K562 (cell line): ENCODE data around the gene MEIS2. TPM values are rescaled to one million over a fixed set of nuclear protein-coding genes. Genes with fewer than 3 reads are reported as not detected.

Experiments used
- ATAC-seq: fragments of 200-7000 bp; cut with Tn5 transposase; 3 replicates; pipeline ENCODE4 v1.9.1; 2020; ENCODE audit warnings: moderate library complexity
- BruUV-seq: library from RNA; stranded (reverse); fragments of 400-500 nt; replicated peaks from 2 replicates; lab custom pipeline; 2021; lab: Mats Ljungman, UMichigan
- CTCF ChIA-PET: fragments of 300-600 bp; formaldehyde crosslinking; extraction: SDS; loops from one replicate; lab custom pipeline; 2021; ENCODE audit warnings: low intra/inter-chr PET ratio; lab: Yijun Ruan, JAX
- POLR2A ChIA-PET: fragments of 300-600, 350-650 bp; sonication (Branson Sonifier 250); formaldehyde crosslinking; extraction: SDS; loops from one replicate; lab custom pipeline; 2021; ENCODE audit warnings: antibody characterized with exemption, inconsistent platforms; lab: Yijun Ruan, JAX
- DNase-seq, 4 experiments: peaks; one replicate each; pipeline versions ENCODE4 v3.0.0 to v3.0.0-alpha.2; 2011 to 2018; ENCODE audit warnings: low spot score in 3 of 4, mixed read lengths in 3 of 4; ENCODE audit errors: extremely low read depth in 1 of 4
- FAIRE-seq: peaks from 2 replicates; lab custom pipeline; 2011; peaks lifted over from hg19 to GRCh38; lab: Jason Lieb, UNC
- H2AFZ ChIP-seq: 2 replicates; pipeline ENCODE4 v1.6.0; 2011; ENCODE audit warnings: low read depth, low read length, control low read depth, inconsistent platforms
- H3K27ac ChIP-seq: fragments of 200-600 bp; 3 replicates; pipeline ENCODE4 v1.8.0; 2011; ENCODE audit warnings: low read depth, mild to moderate bottlenecking, control low read depth, inconsistent platforms, low read length, moderate library complexity, mixed read lengths; ENCODE audit errors: extremely low read depth
- H3K27me3 ChIP-seq, 2 experiments: fragments of 300-600 bp in 1 of 2; 2 replicates in 1 of 2; 3 replicates in 1 of 2; pipeline versions ENCODE4 v1.6.0 to v1.8.0; 2011; ENCODE audit warnings: inconsistent platforms in 2 of 2, low read length in 2 of 2, mild to moderate bottlenecking in 1 of 2, mixed read lengths in 1 of 2, moderate library complexity in 1 of 2; ENCODE audit not compliant: control insufficient read depth in 2 of 2, insufficient read depth in 2 of 2
- H3K36me3 ChIP-seq: fragments of 300-600 bp; 3 replicates; pipeline ENCODE4 v1.8.0; 2011; ENCODE audit warnings: mild to moderate bottlenecking, low read length, inconsistent platforms; ENCODE audit not compliant: control insufficient read depth, insufficient read depth
- H3K4me1 ChIP-seq, 2 experiments: fragments of 200-600 bp in 1 of 2; replicated peaks in 1 of 2; 2 replicates in 1 of 2; 3 replicates in 1 of 2; pipeline versions ENCODE4 v1.5.1 to v1.8.0; 2011; ENCODE audit warnings: inconsistent platforms in 2 of 2, low read length in 2 of 2, mild to moderate bottlenecking in 1 of 2, mixed read lengths in 1 of 2, moderate library complexity in 1 of 2; ENCODE audit not compliant: control insufficient read depth in 2 of 2, insufficient read depth in 2 of 2
- H3K4me2 ChIP-seq: 2 replicates; pipeline ENCODE4 v1.6.1; 2011; ENCODE audit warnings: low read length, control low read depth, inconsistent platforms, mixed read lengths; ENCODE audit not compliant: insufficient read depth
- H3K4me3 ChIP-seq: fragments of 200-600 bp; sonication (generic), shearing (Covaris generic); 2 replicates; pipeline ENCODE4 v1.5.1; 2016; ENCODE audit warnings: control low read depth, inconsistent platforms
- H3K79me2 ChIP-seq: fragments of 200-600 bp; 3 replicates; pipeline ENCODE4 v1.8.0; 2011; ENCODE audit warnings: low read length, inconsistent platforms; ENCODE audit not compliant: control insufficient read depth, insufficient read depth
- H3K9ac ChIP-seq, 2 experiments: 2 replicates each; pipeline versions ENCODE4 v1.6.0 to v1.6.1; 2011; ENCODE audit warnings: low read depth in 2 of 2, low read length in 2 of 2, control low read depth in 1 of 2, inconsistent platforms in 1 of 2, mild to moderate bottlenecking in 1 of 2, mixed read lengths in 1 of 2; ENCODE audit not compliant: insufficient read depth in 1 of 2
- H3K9me1 ChIP-seq: one replicate; pipeline ENCODE4 v1.6.0; 2011; ENCODE audit warnings: inconsistent platforms, mild to moderate bottlenecking, low read length, moderate library complexity; ENCODE audit not compliant: control insufficient read depth, insufficient read depth
- H3K9me3 ChIP-seq: replicated peaks from 2 replicates; pipeline ENCODE4 v1.5.1; 2011; ENCODE audit warnings: low read depth, low read length, inconsistent platforms; ENCODE audit not compliant: control insufficient read depth, insufficient read depth
- H4K20me1 ChIP-seq: replicated peaks from 2 replicates; pipeline ENCODE4 v1.6.1; 2011; ENCODE audit warnings: low read length, inconsistent platforms, mixed read lengths; ENCODE audit not compliant: control insufficient read depth, insufficient read depth
- RAD21 ChIP-seq, 2 experiments: fragments of 250-450 bp in 1 of 2; fragments of 450-650 bp in 1 of 2; sonication (Bioruptor Pico) in 1 of 2; formaldehyde crosslinking in 1 of 2; IDR thresholded peaks in 1 of 2; conservative IDR thresholded peaks in 1 of 2; 2 replicates each; pipeline versions ENCODE4 v1.4.0 to v1.8.0; 2020 to 2022; ENCODE audit warnings: mild to moderate bottlenecking in 2 of 2, moderate library complexity in 1 of 2
- SMC3 ChIP-seq: conservative IDR thresholded peaks from 2 replicates; pipeline ENCODE4 v1.6.1; 2011; ENCODE audit warnings: low read depth, low read length, improper control_type of control experiment; ENCODE audit not compliant: insufficient read depth
- WGBS: fragments of 100-300 bp; shearing (Covaris generic); methylation state at CpG from one replicate; pipeline ENCODE4 v1.1.6; 2016; ENCODE audit warnings: low coverage, mixed read lengths; ENCODE audit not compliant: insufficient coverage; ENCODE audit errors: missing lambda C conversion rate; 5-methylcytosine and 5-hydroxymethylcytosine counted together
- in situ Hi-C: fragments of 300-500 bp; cut with MboI; formaldehyde crosslinking; loops from 4 replicates; pipeline ENCODE4 v1.15.0; 2018; ENCODE audit warnings: inconsistent platforms, mixed read lengths
- intact Hi-C: fragments of 100-400 bp; cut with micrococcal nuclease; formaldehyde crosslinking; loops from 2 replicates; pipeline ENCODE4 v1.14.2; 2022
- polyA plus RNA-seq, 8 experiments: library from polyadenylated mRNA; depleted of rRNA in 4 of 8; stranded (reverse) in 5 of 8; unstranded in 3 of 8; fragments of >200 nt; fragmentation: Nextera tagmentation in 2 of 8; fragmentation: Illumina TruSeq in 1 of 8; extraction: Ambion mirVana in 2 of 8; extraction: Trizol in 1 of 8; gene quantifications; 2 replicates each; pipeline versions ENCODE4 v1.2.1 to v1.2.3, GENCODE V29; 2011 to 2014; ENCODE audit warnings: inconsistent platforms in 1 of 8, missing spikeins in 1 of 8
- total RNA-seq, 7 experiments: library from RNA; depleted of rRNA in 6 of 7; stranded (reverse); fragments of >200 nt in 6 of 7; fragmentation: Illumina TruSeq in 2 of 7; extraction: Trizol in 2 of 7; gene quantifications; 2 replicates each; pipeline versions ENCODE4 v1.2.1 to v1.2.3, GENCODE V29; 2011 to 2021; ENCODE audit warnings: low replicate concordance in 1 of 7
- TF ChIP-seq, protein P1 (sequence below), 3 experiments: IDR thresholded peaks in 2 of 3; conservative IDR thresholded peaks in 1 of 3; 2 replicates each; pipeline ENCODE4 v1.5.1; 2011 to 2012; ENCODE audit warnings: low read length in 3 of 3, mild to moderate bottlenecking in 3 of 3, control low read depth in 2 of 3, improper control_type of control experiment in 1 of 3, inconsistent platforms in 1 of 3, low read depth in 1 of 3, mixed read lengths in 1 of 3, moderate library complexity in 1 of 3; ENCODE audit not compliant: insufficient read depth in 2 of 3
- TF ChIP-seq, protein P2 (sequence below): sonication (generic); formaldehyde crosslinking; IDR thresholded peaks from 2 replicates; pipeline ENCODE4 v1.8.0; 2022; ENCODE audit warnings: mild to moderate bottlenecking, missing genetic modification reagents
- TF ChIP-seq, protein P3 (sequence below), 2 experiments: fragments of 450-650 bp; formaldehyde crosslinking in 1 of 2; IDR thresholded peaks; 2 replicates each; pipeline versions ENCODE4 v1.4.0 to v1.6.1; 2014 to 2020; ENCODE audit warnings: mild to moderate bottlenecking in 2 of 2, borderline replicate concordance in 1 of 2, low read depth in 1 of 2
- TF ChIP-seq, protein P4 (sequence below): fragments of 450-650 bp; formaldehyde crosslinking; IDR thresholded peaks from 2 replicates; pipeline ENCODE4 v1.4.0; 2020; ENCODE audit warnings: mild to moderate bottlenecking, moderate library complexity

MEIS2 gene
- total and polyA plus RNA-seq, 9 of the 15 experiments (the other 6 are each of a cell fraction or from before 2014, with no cell fraction given) = 7.5 to 64.2 (median 22.3) TPM

DNA sequence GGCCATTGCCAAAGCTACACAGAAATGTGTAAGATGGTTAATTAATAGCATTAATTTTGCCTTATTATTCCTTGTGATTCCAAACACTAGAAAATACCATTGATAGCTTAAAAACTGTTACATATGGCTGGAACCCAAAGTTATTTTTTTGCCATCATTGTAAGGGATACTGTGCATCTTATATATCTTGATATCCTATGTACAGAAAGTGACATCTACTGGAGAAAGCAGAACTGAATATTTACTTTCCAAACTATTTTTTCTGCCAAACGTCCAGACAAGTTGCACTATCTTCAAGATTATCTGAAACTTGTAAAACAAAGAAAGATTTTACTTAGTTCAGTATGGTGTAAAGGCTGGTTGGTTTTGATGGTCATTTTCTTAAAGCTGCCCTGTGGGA is 33.3 kb upstream of the MEIS2 start:
- intact Hi-C loops = loop anchor here (1.0 to 10.0 kb wide), 4 partner anchors 250 to 1619 kb away; no protein-coding TSS in a partner anchor
- no peaks in the 10 kb centered on the region for H3K36me3 ChIP-seq
- in situ Hi-C loops = loop anchor here (25.0 kb wide), 1 partner anchor 1846 kb away; no protein-coding TSS in a partner anchor
- TF ChIP-seq SMC3 (0 out of 2 replicates have a peak, but pooled peaks have one; percentile 12), RAD21 (CRISPR knock-in tag; conservative IDR thresholded peaks at IDR 0.05 in 1 of 2, IDR thresholded peaks at IDR 0.05 in 1 of 2) (peak; percentile 57 to 73)
- TF ChIP-seq, protein P1, sequence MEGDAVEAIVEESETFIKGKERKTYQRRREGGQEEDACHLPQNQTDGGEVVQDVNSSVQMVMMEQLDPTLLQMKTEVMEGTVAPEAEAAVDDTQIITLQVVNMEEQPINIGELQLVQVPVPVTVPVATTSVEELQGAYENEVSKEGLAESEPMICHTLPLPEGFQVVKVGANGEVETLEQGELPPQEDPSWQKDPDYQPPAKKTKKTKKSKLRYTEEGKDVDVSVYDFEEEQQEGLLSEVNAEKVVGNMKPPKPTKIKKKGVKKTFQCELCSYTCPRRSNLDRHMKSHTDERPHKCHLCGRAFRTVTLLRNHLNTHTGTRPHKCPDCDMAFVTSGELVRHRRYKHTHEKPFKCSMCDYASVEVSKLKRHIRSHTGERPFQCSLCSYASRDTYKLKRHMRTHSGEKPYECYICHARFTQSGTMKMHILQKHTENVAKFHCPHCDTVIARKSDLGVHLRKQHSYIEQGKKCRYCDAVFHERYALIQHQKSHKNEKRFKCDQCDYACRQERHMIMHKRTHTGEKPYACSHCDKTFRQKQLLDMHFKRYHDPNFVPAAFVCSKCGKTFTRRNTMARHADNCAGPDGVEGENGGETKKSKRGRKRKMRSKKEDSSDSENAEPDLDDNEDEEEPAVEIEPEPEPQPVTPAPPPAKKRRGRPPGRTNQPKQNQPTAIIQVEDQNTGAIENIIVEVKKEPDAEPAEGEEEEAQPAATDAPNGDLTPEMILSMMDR (IDR thresholded peaks at IDR 0.05 in 2 of 3, conservative IDR thresholded peaks at IDR 0.05 in 1 of 3; ENCODE audit: insufficient read depth in 2 of 3, low read depth in 1 of 3, low read length in 3 of 3) = peak in 2 of 3 experiments; percentile 35 to 57; a peak in 3 of 6 replicates
- TF ChIP-seq, protein P2, sequence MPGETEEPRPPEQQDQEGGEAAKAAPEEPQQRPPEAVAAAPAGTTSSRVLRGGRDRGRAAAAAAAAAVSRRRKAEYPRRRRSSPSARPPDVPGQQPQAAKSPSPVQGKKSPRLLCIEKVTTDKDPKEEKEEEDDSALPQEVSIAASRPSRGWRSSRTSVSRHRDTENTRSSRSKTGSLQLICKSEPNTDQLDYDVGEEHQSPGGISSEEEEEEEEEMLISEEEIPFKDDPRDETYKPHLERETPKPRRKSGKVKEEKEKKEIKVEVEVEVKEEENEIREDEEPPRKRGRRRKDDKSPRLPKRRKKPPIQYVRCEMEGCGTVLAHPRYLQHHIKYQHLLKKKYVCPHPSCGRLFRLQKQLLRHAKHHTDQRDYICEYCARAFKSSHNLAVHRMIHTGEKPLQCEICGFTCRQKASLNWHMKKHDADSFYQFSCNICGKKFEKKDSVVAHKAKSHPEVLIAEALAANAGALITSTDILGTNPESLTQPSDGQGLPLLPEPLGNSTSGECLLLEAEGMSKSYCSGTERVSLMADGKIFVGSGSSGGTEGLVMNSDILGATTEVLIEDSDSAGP (CRISPR knock-in tag) = no peak
- TF ChIP-seq, protein P3, sequence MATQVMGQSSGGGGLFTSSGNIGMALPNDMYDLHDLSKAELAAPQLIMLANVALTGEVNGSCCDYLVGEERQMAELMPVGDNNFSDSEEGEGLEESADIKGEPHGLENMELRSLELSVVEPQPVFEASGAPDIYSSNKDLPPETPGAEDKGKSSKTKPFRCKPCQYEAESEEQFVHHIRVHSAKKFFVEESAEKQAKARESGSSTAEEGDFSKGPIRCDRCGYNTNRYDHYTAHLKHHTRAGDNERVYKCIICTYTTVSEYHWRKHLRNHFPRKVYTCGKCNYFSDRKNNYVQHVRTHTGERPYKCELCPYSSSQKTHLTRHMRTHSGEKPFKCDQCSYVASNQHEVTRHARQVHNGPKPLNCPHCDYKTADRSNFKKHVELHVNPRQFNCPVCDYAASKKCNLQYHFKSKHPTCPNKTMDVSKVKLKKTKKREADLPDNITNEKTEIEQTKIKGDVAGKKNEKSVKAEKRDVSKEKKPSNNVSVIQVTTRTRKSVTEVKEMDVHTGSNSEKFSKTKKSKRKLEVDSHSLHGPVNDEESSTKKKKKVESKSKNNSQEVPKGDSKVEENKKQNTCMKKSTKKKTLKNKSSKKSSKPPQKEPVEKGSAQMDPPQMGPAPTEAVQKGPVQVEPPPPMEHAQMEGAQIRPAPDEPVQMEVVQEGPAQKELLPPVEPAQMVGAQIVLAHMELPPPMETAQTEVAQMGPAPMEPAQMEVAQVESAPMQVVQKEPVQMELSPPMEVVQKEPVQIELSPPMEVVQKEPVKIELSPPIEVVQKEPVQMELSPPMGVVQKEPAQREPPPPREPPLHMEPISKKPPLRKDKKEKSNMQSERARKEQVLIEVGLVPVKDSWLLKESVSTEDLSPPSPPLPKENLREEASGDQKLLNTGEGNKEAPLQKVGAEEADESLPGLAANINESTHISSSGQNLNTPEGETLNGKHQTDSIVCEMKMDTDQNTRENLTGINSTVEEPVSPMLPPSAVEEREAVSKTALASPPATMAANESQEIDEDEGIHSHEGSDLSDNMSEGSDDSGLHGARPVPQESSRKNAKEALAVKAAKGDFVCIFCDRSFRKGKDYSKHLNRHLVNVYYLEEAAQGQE (IDR thresholded peaks at IDR 0.05; ENCODE audit: borderline replicate concordance) = peak; percentile 61; the same call in 1 of the 2 replicates
- TF ChIP-seq, protein P3 (CRISPR knock-in tag; IDR thresholded peaks at IDR 0.05; ENCODE audit: low read depth) = no peak
- TF ChIP-seq, protein P4, sequence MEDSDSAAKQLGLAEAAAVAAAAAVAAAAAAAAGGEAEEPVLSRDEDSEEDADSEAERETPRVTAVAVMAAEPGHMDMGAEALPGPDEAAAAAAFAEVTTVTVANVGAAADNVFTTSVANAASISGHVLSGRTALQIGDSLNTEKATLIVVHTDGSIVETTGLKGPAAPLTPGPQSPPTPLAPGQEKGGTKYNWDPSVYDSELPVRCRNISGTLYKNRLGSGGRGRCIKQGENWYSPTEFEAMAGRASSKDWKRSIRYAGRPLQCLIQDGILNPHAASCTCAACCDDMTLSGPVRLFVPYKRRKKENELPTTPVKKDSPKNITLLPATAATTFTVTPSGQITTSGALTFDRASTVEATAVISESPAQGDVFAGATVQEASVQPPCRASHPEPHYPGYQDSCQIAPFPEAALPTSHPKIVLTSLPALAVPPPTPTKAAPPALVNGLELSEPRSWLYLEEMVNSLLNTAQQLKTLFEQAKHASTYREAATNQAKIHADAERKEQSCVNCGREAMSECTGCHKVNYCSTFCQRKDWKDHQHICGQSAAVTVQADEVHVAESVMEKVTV (CRISPR knock-in tag) = 0 out of 2 replicates have a peak, but pooled peaks have one; percentile 32
- no peak overlapping the region for H3K4me2 ChIP-seq
- H2AFZ ChIP-seq = no peak overlapping the region
- FAIRE-seq (no peak), ATAC-seq (peak; percentile 70), DNase-seq (no peak)
- H3K79me2 ChIP-seq = no peaks in the 10 kb centered on the region
- H3K9ac ChIP-seq = no peak overlapping the region
- no peaks in the 10 kb centered on the region for H3K4me1 ChIP-seq
- H3K9me3 ChIP-seq = no peaks in the 10 kb centered on the region
- CTCF ChIA-PET = interaction anchor here (0.7 to 3.0 kb wide), 5 partner anchors 16 to 1616 kb away, joined by 3 to 48 read pairs (median 5); no protein-coding TSS in a partner anchor
- H3K27ac ChIP-seq = no peak overlapping the region
- WGBS = 0% methylated on average over 1 of the region's 1 CpG
- H3K9me1 ChIP-seq = no peaks in the 10 kb centered on the region
- H4K20me1 ChIP-seq = no peaks in the 10 kb centered on the region
- BruUV-seq = no TSS peak
- H3K27me3 ChIP-seq = no peaks in the 10 kb centered on the region; a peak in 1 of 5 replicates
- no peak overlapping the region for H3K4me3 ChIP-seq
- POLR2A ChIA-PET = no interaction called here
